Embryonic facial prominence (tissue), 1 donor: Measurements from ENCODE around the gene MACROD2.
"Not testable (repeated sequence)": the region's sequence is repeated elsewhere in the genome, so short reads cannot be mapped to it uniquely, and the experiment has no call there.

Source experiments
- DNase-seq: peaks from one replicate; pipeline ENCODE4 v3.0.0-alpha.2; 2016; ENCODE audit errors: extremely low spot score

The MACROD2 gene

DNA sequence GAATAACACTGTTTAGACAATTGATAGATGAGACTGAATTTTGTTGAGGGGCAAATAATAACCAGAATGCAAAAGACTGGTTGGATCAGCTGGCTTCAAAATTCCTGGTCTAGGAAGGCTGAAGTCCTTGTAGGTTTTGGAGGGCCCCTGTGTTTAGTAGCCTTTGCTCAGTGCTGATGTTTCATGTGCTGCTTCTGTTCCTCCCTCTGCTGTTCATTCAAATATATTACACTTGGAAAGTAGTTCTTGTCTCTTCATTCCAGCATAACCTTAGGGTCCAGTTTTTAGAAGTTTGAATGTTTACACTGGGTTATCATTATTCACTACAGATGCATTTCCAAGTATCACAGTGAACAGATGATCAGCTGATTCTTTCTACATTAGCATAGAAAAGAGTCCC lies 269.6 kb downstream of the MACROD2 start:
- DNase-seq, result no peak

DNA sequence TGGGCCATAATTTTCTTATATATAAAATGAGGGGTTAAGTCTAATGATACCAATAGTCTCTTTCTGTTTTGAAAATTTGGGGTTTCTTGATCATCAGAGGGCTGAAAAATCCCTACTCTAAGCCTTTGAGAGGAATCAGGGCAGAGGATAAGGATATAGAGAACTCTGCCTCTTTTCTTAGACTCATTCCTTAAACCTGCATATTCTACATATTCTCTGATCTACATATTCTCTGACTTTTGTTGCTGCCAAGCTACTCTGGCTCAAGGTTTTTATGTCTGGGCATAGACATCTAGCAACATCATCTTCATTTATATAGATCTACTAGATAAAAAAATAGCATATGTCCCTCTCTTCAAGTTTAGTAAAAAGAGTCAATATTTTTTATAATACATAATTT lies 270.9 kb downstream of the MACROD2 start:
- DNase-seq, result no peak

DNA sequence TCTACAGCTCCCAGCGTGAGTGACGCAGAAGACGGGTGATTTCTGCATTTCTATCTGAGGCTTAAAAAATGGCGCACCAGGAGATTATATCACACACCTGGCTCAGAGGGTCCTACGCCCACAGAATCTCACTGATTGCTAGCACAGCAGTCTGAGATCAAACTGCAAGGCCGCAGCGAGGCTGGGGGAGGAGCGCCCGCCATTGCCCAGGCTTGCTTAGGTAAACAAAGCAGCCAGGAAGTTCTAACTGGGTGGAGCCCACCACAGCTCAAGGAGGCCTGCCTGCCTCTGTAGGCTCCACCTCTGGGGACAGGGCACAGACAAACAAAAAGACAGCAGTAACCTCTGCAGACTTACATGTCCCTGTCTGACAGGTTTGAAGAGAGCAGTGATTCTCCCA lies 275.4 kb downstream of the MACROD2 start:
- DNase-seq, result not testable (repeated sequence)

DNA sequence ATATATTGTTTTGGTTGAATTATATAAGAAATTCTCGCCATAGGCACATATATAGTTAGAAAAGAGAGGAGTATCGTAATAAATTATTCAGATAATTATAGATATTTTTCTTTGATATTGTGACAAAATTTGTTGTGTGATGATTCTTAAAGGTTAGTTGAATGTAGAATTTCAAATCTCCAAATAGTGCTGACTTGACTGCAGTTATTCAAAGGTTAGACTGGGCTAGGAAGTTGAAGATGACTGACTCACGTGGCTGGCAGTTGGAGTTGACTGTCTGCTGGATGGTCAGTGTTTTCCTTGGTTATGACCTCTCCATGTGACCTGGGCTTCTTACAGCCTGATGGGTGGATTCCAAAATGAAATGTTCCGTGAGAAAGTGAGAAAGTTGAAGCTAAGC lies 286.8 kb downstream of the MACROD2 start:
- DNase-seq, result no peak

DNA sequence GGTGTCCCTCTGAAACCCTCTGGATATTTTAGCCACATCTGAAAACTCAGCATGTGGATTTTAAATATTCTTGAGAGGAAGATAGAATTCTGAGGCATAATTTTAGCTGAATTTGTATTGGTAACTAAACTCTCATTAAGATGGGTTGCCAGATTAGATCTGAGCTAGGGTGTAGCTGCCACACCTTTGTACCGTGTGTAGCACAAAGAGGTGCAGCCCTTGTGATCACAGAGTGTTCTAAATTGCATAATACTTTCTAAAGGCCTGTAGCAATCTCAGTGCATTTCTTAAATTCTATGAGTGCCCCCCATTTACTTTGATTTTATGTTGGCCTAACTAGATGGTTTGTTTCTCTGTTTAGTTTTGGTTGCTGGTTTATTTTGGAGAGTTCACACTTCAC lies 289.1 kb downstream of the MACROD2 start:
- DNase-seq, result no peak

DNA sequence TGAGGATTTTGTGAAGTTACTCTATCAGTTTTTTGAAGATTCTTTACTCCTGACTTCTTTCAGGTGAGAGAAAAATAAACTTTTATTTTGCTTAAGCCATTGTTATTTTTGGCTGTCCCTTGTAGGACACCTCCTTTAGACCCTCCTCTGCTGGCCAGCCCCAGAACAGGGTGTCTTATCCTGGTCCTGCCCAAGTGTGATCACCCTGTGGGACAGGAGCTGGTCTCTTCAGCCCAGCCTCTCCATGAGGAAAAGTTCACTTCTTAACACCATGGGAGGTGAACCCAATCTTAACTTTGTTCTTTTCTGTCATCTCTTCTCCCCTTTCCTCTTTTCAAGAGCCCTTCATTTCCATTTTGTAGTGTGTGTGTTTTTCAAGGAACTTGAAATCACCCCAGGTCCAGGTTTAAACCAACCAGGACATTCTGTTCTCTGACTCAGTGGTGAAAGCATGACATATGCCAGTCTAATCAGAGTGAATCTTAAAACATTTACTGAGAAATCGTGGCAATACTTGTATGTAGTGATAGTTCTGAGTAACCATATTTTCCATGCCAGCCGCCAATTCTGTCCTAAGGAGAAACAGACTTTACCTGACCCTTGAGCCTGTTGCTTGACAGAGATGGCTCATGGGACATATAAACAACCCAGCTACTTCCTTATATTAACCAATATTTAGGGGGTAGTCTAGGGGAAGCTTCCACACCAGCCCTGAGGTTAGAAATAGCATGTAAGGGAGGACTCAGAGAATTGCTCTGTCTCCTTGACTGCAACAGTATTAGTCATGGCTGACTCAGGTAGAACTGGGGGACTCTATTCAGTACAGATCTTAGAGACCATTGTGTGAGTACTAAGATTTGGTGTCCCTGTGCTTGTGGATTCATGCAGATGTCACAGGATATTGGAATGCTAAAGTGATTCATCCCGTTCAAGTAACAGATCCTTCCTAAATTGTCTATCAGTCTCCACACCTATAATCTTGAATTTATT lies 293.3 kb downstream of the MACROD2 start:
- DNase-seq, result no peak

DNA sequence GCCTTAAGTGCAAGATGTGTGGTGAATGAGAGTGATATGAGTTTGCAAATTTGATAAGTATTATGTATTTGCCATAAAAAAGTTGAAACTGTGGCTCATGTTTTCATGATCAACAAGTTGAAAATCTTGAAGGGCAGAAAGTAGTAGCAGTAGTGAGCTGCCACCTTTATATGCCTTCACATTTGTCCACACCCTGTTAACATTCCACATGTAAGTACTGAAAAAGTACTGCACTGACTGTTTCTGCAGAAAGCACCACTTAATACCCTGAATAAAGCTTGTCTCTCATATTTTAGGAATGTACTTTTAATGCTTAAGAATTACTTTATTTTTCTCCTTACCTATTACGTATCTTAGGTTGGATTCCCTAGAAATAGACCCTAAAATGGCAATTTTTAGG lies 296.2 kb downstream of the MACROD2 start:
- no peak for DNase-seq

DNA sequence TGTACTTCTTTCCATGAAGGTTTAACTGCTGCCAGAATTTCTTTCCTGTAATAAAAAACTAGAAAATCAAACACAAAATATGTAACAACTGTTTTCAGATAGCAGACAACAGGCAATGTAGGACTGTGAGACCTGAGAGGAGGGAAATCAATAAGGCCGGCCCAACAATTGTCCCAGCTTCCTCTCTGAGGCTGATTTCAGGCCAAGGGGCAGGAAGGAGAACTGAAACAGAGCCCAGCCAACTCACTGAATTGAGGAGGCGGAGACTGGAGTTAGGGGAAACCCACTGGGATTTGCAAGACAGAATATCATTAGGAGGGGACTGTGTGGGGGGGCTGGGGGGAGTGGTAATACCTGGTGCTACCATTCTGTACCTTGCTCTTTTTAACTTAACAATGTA lies 299.9 kb downstream of the MACROD2 start:
- DNase-seq, result no peak

DNA sequence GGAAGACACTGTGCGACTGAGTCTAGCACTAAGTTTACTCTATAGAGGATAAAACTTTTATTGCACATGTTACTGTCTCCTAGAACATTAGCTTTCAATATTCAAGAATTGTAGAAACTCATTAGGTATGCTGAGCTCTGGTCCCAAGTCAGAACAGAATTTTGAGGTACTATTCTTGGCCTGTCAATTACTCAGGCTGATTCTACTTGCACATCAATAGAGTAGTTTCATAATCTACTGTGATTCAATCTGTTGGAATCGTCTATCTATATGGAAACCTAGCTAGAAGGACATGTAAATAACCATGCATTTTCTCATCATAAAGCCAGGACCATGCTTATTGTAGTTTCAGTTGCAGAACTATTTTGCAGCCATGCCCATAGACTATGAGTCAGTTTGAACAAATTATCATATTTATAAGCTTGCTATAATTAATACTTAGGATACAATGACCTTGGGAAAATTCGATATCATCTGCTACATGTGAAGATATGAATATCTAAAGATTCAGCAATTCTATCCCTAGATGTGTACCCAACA lies 300.5 kb downstream of the MACROD2 start:
- DNase-seq, result no peak

DNA sequence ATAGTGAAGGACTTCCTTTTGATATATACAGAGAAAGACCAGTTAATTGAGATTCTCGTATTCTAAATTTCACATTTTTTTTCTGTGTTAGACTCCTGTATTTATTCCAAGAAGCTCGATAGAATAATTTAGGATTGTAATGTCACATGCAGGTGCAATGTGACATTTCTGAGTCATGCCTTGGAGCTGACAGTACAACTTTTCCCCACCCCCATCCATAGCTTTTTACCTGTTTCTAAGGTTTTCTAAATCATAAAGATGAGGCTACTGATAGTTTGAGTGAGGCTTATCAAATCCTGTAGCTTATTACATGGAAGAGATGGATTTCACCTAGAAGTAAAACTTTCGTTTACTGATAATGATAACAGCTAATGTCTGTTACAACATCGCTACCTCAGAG lies 304.5 kb downstream of the MACROD2 start:
- no peak for DNase-seq

DNA sequence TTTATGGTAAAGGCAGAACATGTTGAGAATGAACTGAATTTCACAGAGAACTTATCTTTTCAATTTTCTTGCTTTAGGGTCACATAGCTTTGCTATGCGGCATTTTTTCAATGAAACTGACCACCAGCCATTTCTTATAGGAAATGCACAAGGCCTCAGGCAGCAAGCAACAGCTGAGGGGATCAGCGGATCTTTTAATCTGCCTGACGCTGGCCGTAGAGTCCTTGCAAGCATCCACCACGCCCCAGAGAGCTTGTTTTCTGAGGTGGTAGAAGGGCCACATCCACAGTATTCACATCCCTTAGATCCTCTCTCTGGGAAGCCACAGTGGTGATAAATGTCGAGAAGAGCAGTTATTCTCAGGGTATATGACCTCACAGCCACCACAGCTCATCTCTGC lies 307.8 kb downstream of the MACROD2 start:
- DNase-seq, result no peak

DNA sequence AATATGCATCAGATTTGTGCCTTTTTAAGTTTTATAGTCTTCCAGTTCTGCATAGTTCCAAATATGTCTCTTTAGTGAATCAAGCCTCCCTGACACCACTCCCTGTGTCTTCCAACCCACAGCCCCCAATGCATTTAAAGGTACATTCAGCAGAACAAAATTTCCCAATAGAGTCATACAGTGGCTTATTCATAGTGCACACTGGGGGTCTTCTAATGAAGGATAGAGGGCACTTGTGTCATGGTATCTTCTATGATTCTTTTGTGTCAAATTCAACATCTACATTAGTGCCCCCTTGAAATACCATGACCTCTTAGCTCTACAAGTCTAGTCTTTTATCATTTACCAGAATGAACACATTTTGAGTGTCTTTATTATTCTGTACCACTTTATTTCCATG lies 308.3 kb downstream of the MACROD2 start:
- DNase-seq, result no peak

DNA sequence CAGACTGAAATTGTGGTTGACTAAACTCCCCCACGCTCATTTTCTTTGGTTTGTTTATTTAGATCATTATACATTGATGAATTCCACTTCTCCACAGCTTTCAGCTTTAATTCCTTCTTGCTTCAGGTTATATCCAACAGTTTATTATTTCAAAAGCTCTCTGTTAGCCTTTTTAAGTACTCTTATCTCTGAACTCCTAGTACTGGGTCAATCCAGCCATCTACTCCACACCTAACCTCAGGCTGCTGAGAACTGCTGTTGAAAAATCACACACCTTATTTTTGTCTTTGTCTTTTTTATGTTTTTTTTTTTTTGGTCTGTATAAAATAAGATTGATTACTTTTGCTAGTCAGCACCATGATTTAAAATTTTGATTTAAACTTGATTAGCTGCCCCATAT lies 309.2 kb downstream of the MACROD2 start:
- DNase-seq, result no peak

DNA sequence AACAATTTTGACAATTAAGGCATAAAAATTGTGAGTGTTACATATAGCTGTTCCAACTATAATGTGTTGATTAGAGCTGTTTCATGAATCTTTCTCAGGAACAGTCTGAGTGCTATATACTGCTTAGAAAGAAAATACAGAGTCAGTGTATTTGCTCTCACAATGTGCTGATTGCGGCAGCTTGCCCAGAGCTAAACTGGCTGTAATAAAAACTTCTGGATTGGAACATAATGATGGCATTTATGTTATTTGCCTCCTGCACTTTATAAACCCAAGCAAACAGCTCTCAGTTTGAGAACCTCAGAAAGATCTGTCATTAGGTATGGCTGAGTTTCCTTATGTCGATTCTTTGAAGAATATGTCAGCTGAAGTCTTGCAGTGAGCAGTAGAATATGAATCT lies 312.6 kb downstream of the MACROD2 start:
- DNase-seq, result no peak

DNA sequence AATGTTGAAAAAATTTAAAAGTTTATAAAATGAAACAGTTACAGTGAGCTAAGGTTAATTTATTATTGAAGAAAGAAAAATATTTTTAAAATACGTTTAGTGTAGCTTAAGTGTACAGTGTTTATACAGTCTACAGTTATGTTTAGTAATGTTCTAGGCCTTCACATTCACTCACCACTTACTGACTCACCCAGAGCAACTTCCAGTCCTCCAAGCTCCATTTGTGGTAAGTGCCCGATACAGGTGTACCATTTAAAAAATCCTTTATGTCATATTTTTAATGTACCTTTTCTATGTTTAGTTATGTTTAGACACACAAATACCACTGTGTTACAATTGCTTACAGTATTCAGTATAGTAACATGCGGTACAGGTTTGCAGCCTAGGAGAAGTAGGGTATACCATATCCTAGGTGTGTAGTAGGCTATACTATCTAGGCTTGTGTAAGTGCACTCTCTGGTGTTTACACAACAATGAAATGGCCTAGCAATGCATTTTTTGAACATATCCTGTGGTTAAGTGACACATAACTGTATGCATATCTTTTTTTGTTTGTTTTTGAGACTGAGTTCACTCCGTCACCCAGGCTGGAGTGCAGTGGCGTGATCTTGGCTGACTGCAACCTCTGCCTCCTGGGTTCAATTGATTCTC lies 315.8 kb downstream of the MACROD2 start:
- DNase-seq, result no peak

DNA sequence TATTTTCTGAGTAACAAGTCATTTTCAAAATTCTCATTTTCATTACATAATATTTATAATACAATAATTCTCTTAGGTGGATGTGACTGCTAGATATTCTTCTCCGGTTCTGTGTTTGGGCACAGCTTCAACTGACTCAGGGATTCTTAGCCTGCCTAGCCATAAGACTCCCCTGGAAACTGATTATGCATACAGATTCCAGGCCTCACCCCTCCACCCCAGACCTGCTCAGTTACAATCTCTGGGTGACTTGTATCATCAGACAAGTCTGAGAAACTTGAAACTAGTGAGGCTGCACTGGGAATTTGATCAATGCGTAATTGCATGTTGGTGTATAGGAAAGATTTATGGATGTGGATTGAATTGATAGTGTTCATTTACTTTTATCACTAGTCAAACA lies 316.7 kb downstream of the MACROD2 start:
- DNase-seq, result no peak

DNA sequence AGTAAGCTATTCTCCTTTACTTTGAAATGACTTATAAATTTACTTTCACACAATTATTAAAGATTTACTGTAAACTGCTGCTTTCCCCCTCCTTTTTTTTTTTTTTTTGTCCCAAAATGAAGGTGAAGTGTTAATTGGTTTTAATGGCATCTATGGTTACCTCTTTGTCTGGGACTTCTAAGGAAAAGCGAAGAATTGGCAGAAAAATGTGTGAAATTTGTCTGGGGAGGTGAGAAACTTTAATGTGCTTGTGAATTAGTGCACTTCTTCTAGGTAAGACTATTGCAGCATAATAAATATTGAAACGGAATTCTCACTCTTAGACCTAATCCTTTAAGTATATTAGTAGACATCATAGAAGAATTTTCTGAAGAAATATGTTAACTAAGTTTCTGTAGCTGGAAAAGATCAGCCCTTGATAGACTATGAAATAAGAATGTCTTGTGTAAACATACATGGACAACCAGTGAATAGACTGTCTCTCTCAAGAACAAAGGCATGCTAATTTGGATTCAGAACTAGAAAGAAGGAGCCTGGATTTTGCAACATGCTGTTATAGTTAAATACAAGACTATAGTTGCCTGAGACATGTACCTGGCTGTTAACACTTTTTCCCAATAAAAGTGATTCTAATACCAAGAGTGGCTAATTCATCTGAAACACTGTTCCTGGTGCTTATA lies 318.2 kb downstream of the MACROD2 start:
- DNase-seq, result no peak

DNA sequence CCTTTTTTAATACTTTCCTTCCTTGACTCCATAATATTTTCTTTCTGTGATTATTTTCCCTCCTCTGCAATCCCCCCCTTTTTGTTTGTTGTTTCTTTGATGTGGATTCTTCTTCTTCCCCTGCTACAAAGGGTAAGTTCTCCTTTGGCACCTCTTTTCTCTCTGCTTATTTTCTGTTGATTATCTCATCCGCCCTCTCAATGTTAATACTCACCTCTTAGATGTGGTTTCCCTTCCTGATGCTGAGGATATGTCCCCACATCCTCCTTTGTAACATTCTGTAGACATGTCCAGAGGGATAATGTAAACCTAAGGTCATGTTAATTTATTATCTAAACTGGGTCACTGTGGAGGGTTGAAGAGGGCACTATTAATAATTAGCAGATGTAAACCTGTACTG lies 324.4 kb downstream of the MACROD2 start:
- DNase-seq, result no peak

DNA sequence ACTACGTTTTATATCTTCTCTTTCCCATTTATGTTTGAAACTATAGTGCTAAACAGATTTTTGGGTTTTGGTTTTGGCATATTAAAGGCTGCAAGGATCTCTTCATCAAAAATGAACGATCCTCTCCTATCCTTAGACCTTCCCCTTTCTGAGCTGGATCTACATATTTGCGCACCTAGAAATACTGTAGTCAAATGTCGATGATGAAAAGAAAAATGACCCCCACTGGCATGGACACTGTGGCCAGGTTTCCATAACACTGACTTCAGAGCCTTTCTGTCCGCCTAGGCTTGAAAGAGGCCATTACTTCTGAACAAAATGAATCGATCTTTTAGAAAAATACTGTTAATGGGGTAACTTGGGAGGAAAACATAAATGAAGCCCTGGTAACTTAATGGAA lies 336.3 kb downstream of the MACROD2 start:
- no peak for DNase-seq

DNA sequence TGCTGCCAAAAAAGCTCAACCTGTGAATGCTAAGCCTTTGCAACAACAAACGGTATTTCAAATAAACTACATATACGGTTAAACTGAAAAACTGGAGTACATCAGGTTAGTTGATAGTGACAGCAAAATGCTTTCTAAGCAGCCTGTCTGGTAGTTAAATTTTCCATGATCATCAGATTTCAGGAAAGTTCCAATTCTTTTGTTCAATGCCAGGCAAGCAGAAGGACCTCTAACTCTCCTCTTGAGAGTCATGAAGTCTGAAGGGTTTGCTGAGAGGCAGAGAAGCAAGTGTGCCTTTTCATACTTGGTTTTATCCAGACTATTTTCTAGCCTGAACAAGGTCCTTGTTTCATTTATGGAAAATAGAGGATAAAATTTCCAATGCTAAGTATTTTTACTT lies 337.6 kb downstream of the MACROD2 start:
- DNase-seq, result no peak

DNA sequence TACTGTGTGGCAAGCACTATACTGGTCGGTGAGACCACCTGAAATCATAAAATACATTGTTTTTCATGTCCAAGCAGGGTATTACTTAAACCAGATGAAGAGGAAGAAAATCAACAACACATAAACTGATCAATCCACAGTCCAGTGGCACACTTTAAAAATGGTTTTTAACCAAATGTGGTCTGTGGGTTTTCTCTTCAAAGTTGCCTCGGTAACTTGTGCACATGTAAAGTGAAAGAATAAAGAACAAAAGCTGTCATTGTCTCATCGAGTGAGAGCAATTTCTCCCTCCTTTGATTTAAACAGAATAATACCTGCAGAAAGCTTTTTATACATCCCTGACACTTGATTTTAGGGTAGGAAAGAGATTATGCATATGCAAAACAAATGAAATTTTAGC lies 338.4 kb downstream of the MACROD2 start:
- DNase-seq, result no peak

DNA sequence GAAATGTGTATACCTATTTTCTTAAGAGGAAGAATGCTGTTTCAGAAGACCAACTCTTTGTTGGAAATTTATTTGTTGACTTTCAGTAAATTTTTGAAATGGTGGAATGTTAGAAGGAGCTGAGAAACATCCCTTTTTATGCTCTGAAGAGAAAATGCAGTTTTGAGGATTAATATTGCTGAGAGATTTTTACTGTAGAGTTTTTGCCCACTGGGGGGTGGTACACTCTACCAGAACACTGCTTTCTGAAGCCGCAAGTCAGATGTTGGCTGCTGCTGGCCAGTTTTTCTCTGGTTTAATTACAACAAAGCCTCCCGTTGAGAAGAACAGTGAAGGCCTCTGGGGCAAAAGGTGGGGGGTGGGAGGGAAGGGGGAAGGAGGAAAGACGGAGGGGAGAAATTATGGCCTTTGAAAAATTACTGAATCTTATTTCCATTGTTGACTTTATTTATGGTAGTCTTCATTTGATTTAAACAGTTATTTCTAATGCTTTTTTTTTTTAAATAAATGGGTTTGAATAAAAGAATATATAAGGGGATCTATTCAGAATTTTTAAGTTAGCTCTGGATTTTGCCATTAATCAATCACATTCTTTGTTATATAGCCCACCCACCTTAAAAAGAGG lies 339.1 kb downstream of the MACROD2 start:
- peak; percentile 85 for DNase-seq
